Measurements from ENCODE around the gene P4HTM.

DNA sequence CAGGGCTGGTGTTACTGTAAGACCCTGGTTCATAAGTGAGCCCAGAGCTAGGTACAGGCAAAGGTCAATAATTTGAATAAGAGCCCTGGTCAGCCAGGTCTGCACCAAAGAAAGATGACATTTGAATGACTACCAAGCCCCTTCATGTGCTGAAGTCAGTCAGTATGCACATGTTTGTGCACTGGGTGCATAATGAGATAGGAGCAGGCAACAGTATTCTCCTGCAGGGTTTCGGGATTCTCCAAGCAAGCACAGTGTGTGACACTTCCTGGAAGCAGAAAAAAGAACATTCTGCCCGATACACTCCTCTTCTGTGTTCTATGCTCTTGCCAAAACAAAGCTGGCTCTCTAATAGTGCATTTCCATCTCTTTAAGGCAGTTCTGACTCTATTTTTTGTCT is 44.6 kb downstream of the P4HTM start:
- TF ChIP-seq CTCF (IDR thresholded peaks at IDR 0.05): no peak
- no peak for TF ChIP-seq EZH2 (IDR thresholded peaks at IDR 0.05; ENCODE audit: borderline replicate concordance, insufficient read depth, low read depth, low read length, poor library complexity, severe bottlenecking)

All from B cell (primary cell).